Heart left ventricle (tissue), 16 donors: ENCODE measurements around the gene STN1. TPM values are rescaled to one million over a fixed set of nuclear protein-coding genes. Genes with fewer than 3 reads are reported as not detected.
A peak's percentile ranks its signal among the peaks of the same experiment; 100 is the strongest.

Source experiments
- ATAC-seq, 4 donors: fragments of 200-7000 bp; cut with Tn5 transposase; one replicate each; pipeline ENCODE4 v1.9.1; 2020 to 2022; ENCODE audit warnings: moderate library complexity in 4 of 4, mild to moderate bottlenecking in 3 of 4, moderate number of reproducible peaks in 1 of 4
- DNase-seq, 5 donors: peaks; one replicate each; pipeline ENCODE4 v3.0.0-alpha.2; 2020
- H3K27ac ChIP-seq, 12 donors: fragments of 200-600 bp; sonication (generic) in 4 of 12; one replicate each; pipeline versions ENCODE4 v1.5.0 to v1.8.0; 2016 to 2022; ENCODE audit warnings: mild to moderate bottlenecking in 2 of 12
- H3K27me3 ChIP-seq, 9 donors: fragments of 200-600 bp; sonication (generic) in 2 of 9; one replicate each; pipeline versions ENCODE4 v1.5.1 to v1.8.0; 2016 to 2022; ENCODE audit warnings: mild to moderate bottlenecking in 3 of 9
- H3K36me3 ChIP-seq, 9 donors: fragments of 200-600 bp; sonication (generic) in 2 of 9; one replicate each; pipeline versions ENCODE4 v1.5.0 to v1.8.0; 2018 to 2022; ENCODE audit warnings: mild to moderate bottlenecking in 2 of 9
- H3K4me1 ChIP-seq, 12 donors: fragments of 200-600 bp; sonication (generic) in 4 of 12; one replicate each; pipeline versions ENCODE4 v1.5.0 to v1.8.0; 2016 to 2022; ENCODE audit warnings: mild to moderate bottlenecking in 3 of 12
- H3K4me3 ChIP-seq, 12 donors: fragments of 200-600 bp; sonication (generic) in 4 of 12; one replicate each; pipeline versions ENCODE4 v1.5.0 to v1.8.0; 2017 to 2022; ENCODE audit warnings: mild to moderate bottlenecking in 9 of 12, moderate library complexity in 4 of 12
- H3K9me3 ChIP-seq, 12 donors: fragments of 200-600 bp; sonication (generic) in 4 of 12; one replicate each; pipeline versions ENCODE4 v1.5.0 to v1.8.0; 2016 to 2022; ENCODE audit warnings: mild to moderate bottlenecking in 1 of 12
- POLR2A ChIP-seq, 2 donors: fragments of 450-650 bp; IDR thresholded peaks; one replicate each; pipeline ENCODE4 v1.6.1; 2017; ENCODE audit warnings: antibody characterized with exemption in 2 of 2, mild to moderate bottlenecking in 2 of 2, moderate library complexity in 2 of 2
- WGBS, 4 donors: extraction: QIAGEN DNeasy Blood & Tissue Kit in 2 of 4; methylation state at CpG; one replicate each; pipeline versions ENCODE4 v1.1.5 to v1.1.7; 2013 to 2018; 5-methylcytosine and 5-hydroxymethylcytosine counted together
- intact Hi-C, 10 donors: fragments of 100-400 bp; cut with DNase I; formaldehyde crosslinking; loops; one replicate each; pipeline versions ENCODE4 v1.11.1 to v1.14.2; 2022
- long read RNA-seq, 3 donors: library from polyadenylated mRNA; unstranded; transcript quantifications; one replicate each; pipeline ENCODE4 v2.0.0, GENCODE V29; 2020 to 2021
- polyA plus RNA-seq, 2 donors: library from polyadenylated mRNA; stranded (reverse); fragments of 200-250 nt; gene quantifications; one replicate each; pipeline ENCODE4 v1.2.3, GENCODE V29; 2013
- total RNA-seq, 9 donors: library from RNA; depleted of rRNA in 2 of 9; stranded (reverse); fragments of >200 nt in 2 of 9; fragmentation: NEBNext Ultra II Directional in 3 of 9; extraction: Animal tissue kit (Norgen Biotek cat#: 25700) in 3 of 9; gene quantifications; one replicate each; pipeline versions ENCODE4 v1.1.0 to v1.2.4, GENCODE V29; 2016 to 2023
- TF ChIP-seq, protein P1 (sequence below), 12 donors: fragments of 200-600 bp; sonication (generic) in 4 of 12; IDR thresholded peaks; one replicate each; pipeline versions ENCODE4 v1.5.0 to v1.8.0; 2018 to 2022; ENCODE audit warnings: antibody characterized with exemption in 12 of 12, mild to moderate bottlenecking in 5 of 12
- donor health status: ischemic (EF 13 %, LVEDD 7.1; RV severe dilation, severe dysfunction).
- donor health status: healthy with polysubstance abuse.
- donor health status: DM: no; HTN: yes; CAD: no.
- donor health status: DM: no; HTN: no; CAD: no.
- donor health status: ischemic (EF 25% LVEDD 6.9; RV normal size, moderate dysfunction).
- donor health status: ischemic (EF 25% LVEDD 5.7; RV mildly dilated, moderate dysfunction).
- donor health status: healthy.
- donor health status: DM: yes; HTN: yes; CAD: no.
- donor health status: ischemic (EF 35%, LVEDD 5.7; RV mildly dilated, moderate dysfunction).
- donor health status: nonischemic (EF 11% LVEDD 7.7; RV severe dilation, severe dysfunction).
- donor health status: DM: yes; HTN: yes; CAD: no.
- donor health status: PGD.
- donor health status: ischemic (EF 29% LVEDD 5.4; RV normal size, mild dysfunction).
- donor health status: nonischemic (EF 23%, LVEDD 6.1; RV moderate dilation, normal function).

STN1 gene, protein sequence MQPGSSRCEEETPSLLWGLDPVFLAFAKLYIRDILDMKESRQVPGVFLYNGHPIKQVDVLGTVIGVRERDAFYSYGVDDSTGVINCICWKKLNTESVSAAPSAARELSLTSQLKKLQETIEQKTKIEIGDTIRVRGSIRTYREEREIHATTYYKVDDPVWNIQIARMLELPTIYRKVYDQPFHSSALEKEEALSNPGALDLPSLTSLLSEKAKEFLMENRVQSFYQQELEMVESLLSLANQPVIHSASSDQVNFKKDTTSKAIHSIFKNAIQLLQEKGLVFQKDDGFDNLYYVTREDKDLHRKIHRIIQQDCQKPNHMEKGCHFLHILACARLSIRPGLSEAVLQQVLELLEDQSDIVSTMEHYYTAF
- total RNA-seq (10 to 100 TPM; 28.6 to 53.1 (median 32.7) TPM), polyA plus RNA-seq (10 to 100 TPM; 23.1 to 36.1 TPM)
- long read RNA-seq, donor 1, transcript STN1-202 (9 exons, 1,311 nt): minor isoform, 7 of 61 reads
- long read RNA-seq, donor 1, transcript STN1-201 (10 exons, 1,417 nt): major isoform, 44 of 61 reads
- long read RNA-seq, donor 1, partial matches to known transcripts: 2 of 61 reads
- long read RNA-seq, donor 1, other reads (novel, unspliced or antisense): 8 of 61 reads
- long read RNA-seq, donor 2, transcript STN1-201 (10 exons, 1,417 nt): major isoform, 150 of 189 reads
- long read RNA-seq, donor 2, transcript STN1-202 (9 exons, 1,311 nt): minor isoform, 28 of 189 reads
- long read RNA-seq, donor 2, partial matches to known transcripts: 3 of 189 reads
- long read RNA-seq, donor 2, other reads (novel, unspliced or antisense): 6 of 189 reads
- long read RNA-seq, donor 3, transcript STN1-201 (10 exons, 1,417 nt): major isoform, 40 of 52 reads
- long read RNA-seq, donor 3, partial matches to known transcripts: 2 of 52 reads
- long read RNA-seq, donor 3, other reads (novel, unspliced or antisense): 7 of 52 reads

DNA sequence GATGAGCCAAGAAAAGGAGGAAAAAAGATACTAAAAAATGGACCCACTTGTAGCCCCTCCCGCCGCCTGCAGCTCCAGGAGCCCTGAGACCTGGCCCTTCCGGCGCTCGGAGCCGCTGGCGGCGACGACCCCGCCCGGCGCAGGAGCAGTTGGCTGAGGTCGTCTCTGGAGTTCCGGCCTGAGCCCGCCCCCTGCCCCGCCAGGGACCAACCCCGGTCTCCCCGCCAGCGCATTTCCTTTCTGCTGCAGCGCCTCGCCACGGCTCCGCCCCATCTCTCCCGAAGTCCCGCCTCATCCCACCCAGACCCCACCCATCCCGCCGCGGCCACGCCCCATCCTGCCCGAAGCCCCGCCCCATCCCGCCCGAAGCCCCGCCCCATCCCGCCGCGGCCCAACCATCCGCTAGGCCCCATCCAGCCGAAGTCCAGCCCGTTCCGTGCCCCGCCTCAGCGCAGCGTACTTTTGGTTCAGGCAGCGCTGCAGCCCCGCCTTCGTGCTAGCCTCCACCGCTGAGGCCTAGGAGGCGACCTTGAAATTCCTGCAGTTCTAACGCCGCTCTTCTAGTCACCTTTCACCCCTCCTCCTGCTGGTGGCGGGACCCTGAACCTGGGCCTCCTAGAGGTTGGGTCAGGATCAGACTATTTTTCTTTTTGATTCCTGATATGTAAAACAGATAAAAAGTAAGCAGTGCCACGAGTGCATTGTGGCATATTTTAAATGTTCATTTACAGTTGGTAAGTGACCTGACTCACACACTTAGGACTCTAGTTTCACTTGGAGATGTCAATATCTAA lies at the start of gene STN1:
Gene STN1 (minus strand): TSS at position 132 of the 794 bp plus-strand sequence. CDS start 590 bp downstream, outside the sequence.
- peak; percentile 85 to 97 for TF ChIP-seq POLR2A (IDR thresholded peaks at IDR 0.05)
- TF ChIP-seq, protein P1, sequence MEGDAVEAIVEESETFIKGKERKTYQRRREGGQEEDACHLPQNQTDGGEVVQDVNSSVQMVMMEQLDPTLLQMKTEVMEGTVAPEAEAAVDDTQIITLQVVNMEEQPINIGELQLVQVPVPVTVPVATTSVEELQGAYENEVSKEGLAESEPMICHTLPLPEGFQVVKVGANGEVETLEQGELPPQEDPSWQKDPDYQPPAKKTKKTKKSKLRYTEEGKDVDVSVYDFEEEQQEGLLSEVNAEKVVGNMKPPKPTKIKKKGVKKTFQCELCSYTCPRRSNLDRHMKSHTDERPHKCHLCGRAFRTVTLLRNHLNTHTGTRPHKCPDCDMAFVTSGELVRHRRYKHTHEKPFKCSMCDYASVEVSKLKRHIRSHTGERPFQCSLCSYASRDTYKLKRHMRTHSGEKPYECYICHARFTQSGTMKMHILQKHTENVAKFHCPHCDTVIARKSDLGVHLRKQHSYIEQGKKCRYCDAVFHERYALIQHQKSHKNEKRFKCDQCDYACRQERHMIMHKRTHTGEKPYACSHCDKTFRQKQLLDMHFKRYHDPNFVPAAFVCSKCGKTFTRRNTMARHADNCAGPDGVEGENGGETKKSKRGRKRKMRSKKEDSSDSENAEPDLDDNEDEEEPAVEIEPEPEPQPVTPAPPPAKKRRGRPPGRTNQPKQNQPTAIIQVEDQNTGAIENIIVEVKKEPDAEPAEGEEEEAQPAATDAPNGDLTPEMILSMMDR (IDR thresholded peaks at IDR 0.05): peak in 4 of 12 donors; percentile 11 to 19 (median 14)
- Histone ChIP-seq H3K27ac (peak within 1 kb of the TSS; percentile 90 to 100 (median 96)), H3K9me3 (peaks cover 0 to 6% (median 0%) of the 10 kb centered on the region in 12 donors), H3K27me3 (no peaks in the 10 kb centered on the region), H3K36me3 (no peaks in the 10 kb centered on the region), H3K4me1 (peaks cover 0 to 44% (median 29%) of the 10 kb centered on the region in 12 donors), H3K4me3 (peak within 1 kb of the TSS; percentile 27 to 97 (median 74))
- peak; percentile 98 to 99 (median 99) for DNase-seq
- WGBS, 4 donors: 0 to 1% (median 1%) methylated on average over 34 to 53 of the region's 53 CpGs
- intact Hi-C loops: loop anchor here in 7 of 10 donors (1.0 to 10.0 kb wide), 10 partner anchors 10 to 207 kb away; partner anchors contain the start of genes SLK (in 6 of the 7) and SFR1 (in 3 of the 7)
- peak; percentile 98 for ATAC-seq

DNA sequence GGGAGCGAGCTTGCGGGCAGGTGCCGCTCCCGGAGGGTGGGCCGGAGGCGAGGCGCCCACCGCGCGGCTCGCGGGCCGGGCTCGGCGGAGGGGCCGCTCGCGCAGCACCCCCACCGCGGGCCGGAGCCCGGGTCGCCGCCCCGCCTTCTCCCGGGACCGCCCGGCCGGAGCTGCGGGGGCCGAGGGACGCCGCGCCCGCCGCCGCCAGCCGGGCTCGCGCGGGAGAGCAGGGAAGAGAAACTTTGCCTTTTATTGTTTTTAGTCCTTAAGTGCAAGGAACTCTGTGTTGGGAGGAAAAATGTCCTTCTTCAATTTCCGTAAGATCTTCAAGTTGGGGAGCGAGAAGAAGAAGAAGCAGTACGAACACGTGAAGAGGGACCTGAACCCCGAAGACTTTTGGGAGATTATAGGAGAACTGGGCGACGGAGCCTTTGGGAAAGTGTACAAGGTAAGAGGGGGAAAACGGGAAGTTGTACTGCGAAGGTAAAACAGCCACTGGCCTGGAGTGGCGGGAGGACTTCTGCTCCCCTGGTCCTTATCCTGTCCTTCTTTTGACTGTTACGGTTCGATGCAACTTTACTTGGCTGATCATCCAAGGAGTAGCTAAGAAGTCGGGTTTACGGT lies 49.6 kb upstream of the STN1 start:
- DNase-seq: peak in 1 of 5 donors; percentile 32
- Histone ChIP-seq H3K4me1 (peaks cover 0 to 45% (median 33%) of the 10 kb centered on the region in 12 donors), H3K9me3 (no peaks in the 10 kb centered on the region), H3K27me3 (no peaks in the 10 kb centered on the region), H3K4me3 (peak overlapping the region; percentile 83 to 99 (median 92)), H3K36me3 (no peaks in the 10 kb centered on the region), H3K27ac (peak overlapping the region; percentile 94 to 99 (median 96))
- intact Hi-C loops: loop anchor here in 9 of 10 donors (1.0 to 10.0 kb wide), 13 partner anchors 45 to 157 kb away; partner anchors contain the start of genes STN1 (in 6 of the 9) and SFR1 (in 4 of the 9)
- TF ChIP-seq, protein P1 (IDR thresholded peaks at IDR 0.05): peak in 1 of 12 donors; percentile 19
- no peak for TF ChIP-seq POLR2A (IDR thresholded peaks at IDR 0.05)
- peak in 3 of 4 donors; percentile 29 to 61 (median 58) for ATAC-seq
- 0 to 1% (median 0%) methylated on average over 28 to 55 of the region's 55 CpGs for WGBS, 4 donors

DNA sequence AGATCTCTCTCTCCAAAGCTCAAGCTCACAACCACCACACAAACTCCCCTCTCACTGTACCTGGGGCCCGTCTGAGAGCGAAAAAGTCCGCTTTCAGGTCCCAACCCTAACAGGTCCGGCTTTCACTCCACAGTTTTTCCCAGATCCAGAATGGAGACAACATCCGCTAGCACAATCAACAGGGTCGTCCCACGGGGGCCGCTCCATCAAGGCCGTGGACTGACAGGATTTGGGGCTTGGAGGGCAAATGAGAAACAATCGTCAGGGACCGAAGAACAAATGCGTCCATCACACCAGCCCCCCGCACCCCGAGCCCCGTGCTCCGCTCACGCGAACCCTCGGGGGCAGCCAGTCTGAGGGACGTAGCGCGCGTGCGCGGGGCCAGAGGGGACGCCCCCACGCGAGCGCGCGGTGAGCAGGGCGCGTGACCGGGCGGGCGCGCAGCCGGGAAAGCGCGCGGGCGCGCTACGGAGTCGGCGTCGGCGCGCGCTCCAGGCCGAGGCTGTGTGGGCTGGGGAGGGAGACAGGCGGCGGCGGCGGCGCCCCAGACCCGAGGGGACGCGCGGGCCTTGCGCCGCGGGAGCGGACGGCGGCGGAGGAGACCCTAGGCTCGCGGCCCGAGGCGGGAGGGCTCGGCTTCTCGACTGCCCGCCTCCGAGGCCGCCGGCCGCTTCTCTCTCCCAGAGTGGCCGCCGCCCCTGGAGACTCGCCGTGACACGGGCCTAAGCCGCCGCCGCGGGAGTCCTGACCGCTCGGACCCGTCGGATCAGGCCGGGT lies 48.9 kb upstream of the STN1 start, which contains the start of gene SLK:
Gene SLK (plus strand): TSS at position 470 of the 777 bp plus-strand sequence. CDS start 606 bp downstream, outside the sequence.
- ATAC-seq (peak; percentile 81 to 98 (median 96)), DNase-seq (peak; percentile 87 to 93 (median 89))
- no peaks in the 10 kb centered on the region for H3K36me3 ChIP-seq

More for the DNA sequence above, 48.9 kb upstream of the STN1 start, which contains the start of gene SLK:
- Histone ChIP-seq H3K4me1 (peaks cover 0 to 43% (median 33%) of the 10 kb centered on the region in 12 donors), H3K27me3 (no peaks in the 10 kb centered on the region), H3K27ac (peak within 1 kb of the TSS; percentile 94 to 99 (median 96)), H3K9me3 (no peaks in the 10 kb centered on the region), H3K4me3 (peak within 1 kb of the TSS; percentile 83 to 99 (median 92))
- intact Hi-C loops: loop anchor here in 9 of 10 donors (1.0 to 10.0 kb wide), 13 partner anchors 45 to 158 kb away; partner anchors contain the start of genes STN1 (in 6 of the 9) and SFR1 (in 4 of the 9)
- WGBS, 4 donors: 0 to 2% (median 0%) methylated on average over 10 to 92 of the region's 92 CpGs
- TF ChIP-seq, protein P1 (IDR thresholded peaks at IDR 0.05): no peak
- TF ChIP-seq POLR2A (IDR thresholded peaks at IDR 0.05): peak; percentile 65 to 94
